Activated CD4-positive, alpha-beta T cell treated with anti-CD3 and anti-CD28 coated beads, Interleukin-10, Interleukin-2, amounts not matched to agents 100 ng/mL and 50 ng/mL, durations not matched to agents 16 hours and 8 hours (primary cell): ENCODE data around the gene KLHL30.
"Not testable (repeated sequence)": the region's sequence is repeated elsewhere in the genome, so short reads cannot be mapped to it uniquely, and the experiment has no call there.

ENCODE experiments used
- DNase-seq: peaks from one replicate; pipeline ENCODE4 v3.0.0-alpha.2; 2020

The KLHL30 gene

DNA sequence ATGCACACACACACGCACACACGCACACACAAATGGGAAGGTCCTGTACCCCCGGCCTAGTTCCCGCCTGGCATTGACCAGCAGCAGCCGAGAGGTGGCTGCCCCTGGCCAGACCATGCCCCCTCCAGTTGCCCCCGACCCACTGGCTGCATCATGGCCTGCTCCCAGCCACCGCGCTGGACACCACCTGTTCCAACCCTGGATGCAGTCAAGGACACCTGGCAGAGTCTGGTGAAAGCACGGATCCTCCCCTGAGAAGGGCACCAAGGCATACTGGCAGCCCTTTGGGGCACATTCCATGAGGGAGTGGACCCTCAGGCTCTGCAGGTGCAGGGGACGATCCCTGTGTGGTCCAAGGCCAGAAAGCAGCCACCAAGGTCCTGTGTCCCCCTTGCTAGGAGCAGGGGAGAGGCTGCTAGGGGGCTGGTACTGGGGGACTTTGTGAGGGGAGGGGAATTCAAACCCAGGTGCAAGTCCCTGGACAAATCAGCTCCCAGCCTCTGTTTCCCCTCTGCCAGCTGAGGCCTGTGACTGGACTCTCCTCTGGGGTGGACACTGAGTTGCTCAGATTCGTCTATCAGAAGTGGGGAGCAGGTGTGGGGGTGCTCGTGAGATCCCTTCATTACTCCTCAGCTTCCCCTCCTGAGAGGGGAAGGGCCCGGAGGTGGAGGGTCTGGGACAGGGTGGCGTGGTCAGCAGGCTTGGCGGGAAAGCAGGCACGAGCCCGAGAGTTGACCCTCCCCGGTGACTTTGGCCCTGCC lies 34.8 kb upstream of the KLHL30 start:
- no peak for DNase-seq

DNA sequence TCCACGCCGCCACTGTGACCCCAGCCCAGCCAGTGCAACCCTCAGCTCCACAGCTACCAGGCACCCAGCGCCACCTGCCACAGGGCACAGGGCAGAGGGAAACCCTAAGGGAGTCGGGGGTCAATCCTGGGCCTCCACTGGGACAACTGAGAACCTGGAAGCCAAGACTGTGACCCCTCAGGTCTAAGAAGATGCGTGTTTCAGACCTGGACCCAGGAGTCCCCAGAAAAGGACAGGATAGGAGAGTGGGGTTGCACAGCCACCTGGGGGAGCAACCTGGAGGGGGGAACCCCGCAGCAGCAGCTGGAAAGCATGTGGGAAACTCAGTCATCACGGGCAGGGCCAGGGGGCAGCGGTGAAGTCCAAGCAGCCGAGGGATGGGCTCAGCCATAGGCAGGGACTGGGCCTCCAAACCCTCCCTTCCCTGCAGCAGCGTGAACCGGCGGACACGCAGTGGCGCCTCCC lies 34.2 kb upstream of the KLHL30 start:
- no peak for DNase-seq

DNA sequence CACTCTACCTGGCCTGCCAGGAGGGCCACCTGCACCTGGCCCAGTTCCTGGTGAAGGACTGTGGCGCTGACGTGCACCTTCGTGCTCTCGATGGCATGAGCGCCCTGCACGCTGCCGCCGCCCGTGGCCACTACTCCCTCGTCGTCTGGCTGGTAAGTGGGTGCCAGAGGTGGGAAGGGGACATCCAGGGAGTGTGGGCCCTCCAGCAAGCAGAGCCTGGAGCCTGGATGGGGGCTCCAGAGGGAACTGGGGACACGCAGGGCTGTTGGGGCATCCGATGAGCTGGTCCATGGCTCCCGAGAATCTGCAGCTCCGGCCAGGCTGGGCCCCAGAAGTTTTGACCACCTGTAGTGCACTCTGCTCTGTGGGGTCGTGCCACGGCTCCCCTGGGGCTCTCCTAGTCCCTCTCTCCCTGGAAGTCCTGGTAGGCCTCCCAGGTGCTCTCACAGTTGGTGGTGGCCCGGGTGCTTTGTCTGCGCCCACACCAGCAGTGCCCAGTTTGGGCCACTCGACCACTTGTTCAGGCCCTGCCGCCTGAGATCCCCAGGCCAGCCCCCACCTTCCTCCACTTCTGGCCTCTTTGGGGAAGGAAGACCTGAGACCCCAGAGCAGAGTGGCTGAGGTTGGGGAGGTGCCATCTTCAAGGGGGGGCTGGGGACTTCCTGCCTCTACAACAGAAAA lies 33.6 kb upstream of the KLHL30 start:
- no peak for DNase-seq

DNA sequence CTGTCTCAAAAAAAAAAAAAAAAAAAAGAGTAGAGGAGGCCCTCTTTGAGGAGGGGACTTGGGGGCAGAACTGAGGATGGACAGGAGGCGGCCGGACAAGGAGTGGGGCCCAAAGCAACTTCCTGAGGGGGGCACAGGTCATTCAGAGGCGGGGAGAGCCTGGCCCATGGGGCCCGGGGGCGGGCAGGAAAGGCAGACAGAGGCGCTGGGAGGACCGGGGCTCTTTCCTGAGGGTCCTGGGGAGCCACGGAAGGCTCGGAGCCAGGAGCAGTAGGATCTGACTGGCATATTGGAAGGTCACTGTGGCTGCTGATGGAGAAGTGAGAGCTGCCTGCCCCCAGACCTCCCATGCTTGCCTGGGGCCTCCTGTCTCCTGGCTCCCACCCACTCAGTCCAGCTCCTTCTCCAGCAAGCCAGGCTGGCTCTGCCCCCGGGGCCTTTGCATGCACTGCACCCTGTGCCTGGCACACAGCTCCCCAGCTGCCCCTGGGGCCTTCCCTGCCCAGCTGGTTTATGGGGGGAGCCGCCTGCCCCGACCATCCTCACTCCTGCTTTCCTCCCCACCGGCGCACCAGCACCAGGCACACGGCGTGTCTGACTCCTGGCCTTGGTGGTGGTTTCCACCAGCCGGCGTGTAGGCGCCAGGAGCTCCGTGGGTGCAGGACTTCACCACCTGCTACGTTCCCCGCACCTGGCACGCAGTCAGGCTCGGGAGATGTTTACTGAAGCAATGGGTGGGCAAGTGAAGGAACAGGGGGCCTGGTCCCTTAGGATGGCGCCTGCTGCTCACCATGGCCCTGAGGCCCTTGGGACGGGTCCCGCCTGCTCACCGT lies 32.7 kb upstream of the KLHL30 start:
- DNase-seq, result no peak

DNA sequence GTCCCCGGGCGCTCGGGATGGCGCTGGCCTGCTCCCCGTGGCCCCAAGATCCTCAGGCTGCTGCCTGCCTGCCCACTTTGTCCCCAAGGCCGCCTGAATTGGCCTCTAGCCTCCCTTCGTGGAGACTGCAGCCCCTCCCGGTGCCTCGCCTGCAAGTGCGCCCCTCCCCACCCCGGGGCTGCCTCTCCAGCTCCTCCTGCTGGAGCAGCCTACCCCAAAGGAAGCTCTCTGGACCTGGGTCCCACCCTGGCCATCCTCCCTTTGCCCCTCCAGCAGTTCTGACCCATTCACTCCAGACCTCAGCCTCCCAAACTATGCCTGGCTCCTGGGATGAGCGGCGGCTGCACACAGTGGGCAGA lies 32.1 kb upstream of the KLHL30 start:
- no peak for DNase-seq

DNA sequence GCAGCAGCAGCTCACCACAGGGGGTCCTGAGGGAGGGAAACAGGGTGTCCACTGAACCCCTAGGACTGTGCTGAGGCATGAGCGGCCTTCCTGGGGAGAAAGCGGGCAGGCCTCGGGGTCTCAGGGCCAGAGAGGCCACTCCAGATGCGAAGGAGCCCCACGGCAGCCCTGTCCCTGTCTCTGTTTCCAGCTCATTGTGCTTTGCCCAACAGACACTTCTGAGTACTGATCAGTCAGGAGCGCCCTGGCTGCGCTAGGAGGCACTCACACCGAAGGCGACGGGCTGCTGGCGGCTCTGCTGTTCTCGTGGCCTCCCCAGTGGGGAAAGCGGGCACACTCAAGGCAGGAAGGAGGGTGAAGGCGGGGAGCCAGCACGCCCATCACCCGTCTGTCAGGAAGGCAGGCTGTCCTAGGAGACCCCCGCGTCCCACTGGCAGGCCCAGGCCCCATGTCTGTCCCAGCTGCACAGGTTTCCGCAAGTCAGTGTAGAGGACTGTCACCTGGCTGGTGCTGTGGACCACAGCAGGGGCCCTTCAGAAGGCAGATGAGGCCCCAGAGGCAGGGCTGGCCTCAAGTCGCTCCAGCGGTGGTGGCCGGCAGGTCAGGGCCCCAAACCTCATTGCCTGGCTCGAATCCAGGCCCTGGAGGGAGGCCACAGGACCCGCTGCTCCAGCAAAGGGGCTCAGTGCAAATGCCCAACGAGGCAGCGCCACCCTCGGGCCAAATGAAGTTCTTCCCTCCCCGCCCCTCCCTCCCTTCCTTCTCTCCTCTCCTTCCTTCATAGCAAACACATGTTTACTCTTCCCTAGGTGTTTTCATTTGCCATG lies 31.6 kb upstream of the KLHL30 start:
- no peak for DNase-seq

DNA sequence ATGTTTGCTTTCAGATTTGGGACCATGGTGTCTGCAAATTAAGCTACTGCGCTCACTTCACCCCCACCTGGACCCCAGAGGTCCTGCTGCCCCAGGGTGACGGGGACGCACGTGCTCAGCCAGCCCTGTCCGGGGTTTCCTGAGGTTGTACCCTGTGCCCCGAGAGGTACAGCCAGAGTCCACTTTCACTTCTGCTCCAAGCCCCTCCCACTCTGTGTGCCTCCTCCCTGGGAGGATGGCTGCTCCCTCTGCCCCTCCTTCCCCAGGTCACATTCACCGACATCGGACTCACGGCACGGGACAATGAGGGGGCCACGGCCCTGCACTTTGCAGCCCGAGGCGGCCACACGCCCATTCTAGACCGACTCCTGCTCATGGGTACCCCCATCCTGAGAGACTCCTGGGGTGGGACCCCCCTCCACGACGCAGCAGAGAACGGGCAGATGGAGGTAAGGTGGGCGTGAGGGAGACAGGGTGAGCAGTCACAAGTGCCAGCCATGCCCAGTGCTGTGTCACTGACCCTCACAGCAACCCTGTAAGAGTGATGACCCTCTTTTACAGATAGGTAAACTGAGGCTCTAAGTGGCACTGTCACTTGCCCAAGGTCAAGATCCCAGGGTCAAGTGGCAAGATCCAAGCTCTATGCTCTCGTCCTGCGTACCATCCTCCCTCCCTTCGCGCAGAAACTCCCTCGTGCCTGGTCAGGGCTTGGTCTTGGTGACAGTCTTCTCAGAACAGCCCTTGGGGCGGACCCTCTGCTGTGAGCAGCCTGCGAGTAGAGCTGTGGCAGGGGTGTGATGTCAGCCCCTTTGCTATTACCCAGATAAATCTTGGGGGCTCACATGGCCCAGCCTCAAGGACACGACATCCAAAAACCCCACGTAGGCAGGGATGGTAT lies 30.7 kb upstream of the KLHL30 start:
- no peak for DNase-seq

DNA sequence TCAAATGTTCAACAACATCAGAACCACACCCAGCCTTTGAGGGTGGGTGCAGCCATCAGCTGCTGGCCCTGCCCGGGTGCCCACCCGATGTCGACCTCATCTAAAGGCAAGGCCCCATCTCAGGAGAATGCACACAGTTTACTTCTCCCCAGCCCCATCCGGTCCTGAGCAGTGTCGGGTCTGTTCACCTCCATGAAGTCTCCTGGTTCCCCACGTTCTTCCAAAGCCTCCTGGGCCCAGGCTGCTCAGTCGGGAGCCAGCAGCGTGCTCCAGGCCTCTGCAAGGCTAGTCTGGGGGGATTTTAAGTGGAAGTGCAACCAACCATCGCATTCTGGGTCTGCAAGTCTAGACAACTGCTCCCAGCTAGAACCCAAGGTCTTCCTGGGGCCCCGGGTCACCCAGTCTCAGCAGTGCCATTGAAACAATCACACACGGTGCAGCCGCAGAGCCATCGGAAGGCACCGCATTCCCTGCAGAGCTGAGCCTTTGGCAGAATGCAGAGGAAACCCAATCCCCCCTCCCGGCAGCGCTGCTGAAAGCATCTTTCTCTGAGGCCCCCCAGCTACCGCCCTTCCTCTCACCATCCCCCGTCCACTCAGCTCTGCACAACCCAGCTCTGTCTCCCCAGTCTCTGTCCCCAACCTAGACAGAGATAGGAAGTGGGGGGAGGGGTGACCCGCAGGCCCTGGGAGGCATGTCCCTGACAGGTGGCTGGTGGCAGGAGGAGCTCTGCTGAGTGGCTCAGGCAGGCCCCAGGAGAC lies 29.9 kb upstream of the KLHL30 start:
- no peak for DNase-seq

DNA sequence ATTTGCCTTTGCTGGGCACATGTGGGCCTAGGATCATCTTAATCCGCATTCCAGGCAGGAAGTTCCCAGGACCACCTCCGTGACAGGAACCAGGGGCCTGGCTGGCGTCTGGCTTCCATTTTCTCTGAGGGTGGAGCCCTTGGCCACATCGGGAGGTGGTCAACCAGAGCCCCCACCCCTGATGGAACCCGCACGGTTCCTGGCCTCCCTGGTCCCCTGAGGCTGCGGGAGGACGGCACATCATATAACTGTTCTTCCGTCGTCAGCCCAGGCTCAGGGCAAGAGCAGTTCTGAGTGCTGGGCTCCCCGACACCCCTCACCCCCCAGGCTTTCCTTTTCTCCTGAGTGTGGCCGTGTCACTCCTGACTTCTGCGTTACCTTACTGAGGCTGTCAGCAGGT lies 24.9 kb upstream of the KLHL30 start:
- DNase-seq, result no peak

DNA sequence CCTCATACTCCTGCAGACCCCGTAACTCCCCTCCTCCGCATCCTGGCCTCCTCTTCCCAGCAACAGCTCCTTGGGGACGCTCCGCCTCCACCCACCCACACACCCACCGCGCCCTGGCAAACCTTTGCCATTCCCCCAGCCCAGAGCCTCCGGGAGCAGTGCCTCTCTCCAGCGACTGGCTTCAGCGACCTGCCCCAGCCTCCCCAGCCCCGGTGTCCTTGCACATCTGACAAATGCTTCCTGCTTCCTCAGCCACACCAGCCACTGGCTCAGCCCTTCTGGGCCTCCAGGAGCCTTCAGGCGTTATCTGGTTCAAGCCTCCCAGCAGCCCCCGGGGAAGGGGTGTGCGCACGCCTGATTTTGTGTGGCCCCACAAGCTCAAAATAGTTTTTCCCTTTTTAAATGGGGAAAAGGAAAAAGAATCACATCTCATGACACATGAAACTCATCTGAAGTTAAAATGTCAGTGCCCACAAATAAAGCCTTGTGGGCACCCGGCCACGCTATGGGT lies 24.1 kb upstream of the KLHL30 start:
- no peak for DNase-seq

DNA sequence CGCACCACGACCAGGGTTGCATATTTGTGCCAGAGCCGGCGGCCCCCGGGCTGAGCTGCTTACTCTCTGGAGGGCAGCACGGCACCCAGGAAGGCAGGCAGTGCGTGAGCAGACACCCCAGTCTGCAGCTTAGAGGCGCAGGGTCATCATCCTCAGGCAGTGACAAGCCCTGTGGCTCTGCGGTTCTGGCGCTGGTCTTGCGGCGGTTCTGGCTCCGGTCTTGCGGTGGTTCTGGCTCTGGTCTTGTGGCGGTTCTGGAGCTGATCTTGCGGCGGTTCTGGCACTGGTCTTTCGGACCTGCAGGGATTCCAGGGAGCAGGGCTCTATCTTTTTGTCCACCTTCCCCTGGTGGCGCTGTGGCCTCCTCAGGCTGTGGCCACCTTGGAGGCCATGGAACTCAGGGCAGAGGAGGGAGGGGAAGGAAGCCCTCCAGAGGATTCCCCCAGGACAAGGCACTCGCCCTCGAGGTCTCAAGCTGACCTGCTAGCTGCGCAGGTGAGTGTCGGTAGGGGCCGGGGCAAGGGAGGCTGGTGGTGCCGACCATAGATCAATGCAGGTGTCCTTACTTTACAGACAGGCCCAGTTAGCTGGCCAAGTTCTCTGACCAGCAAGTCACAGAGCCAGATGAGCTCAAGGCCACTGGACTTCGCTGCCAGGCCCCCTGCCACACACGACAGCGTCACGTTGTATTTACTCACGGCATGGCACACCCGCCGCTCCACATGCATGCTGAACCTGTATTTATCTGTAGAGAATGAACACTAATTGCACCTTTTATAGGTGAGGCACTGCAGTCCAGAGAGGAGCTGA lies 23.4 kb upstream of the KLHL30 start:
- no peak for DNase-seq

DNA sequence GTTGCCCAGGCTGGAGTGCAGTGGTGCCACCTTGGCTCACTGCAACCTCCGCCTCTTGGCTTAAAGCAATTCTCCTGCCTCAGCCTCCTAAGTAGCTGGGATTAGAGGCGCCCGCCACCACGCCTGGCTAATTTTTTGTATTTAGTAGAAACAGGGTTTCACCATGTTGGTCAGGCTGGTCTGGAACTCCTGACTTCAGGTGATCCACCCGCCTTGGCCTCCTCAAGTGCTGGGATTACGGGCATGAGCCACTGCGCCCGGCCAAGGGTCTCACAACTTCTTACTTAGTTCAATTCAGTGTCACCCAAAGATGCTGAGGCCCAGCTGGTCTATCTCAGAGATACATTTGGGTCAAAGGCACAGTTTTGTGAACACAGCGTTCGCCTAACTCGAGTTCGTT lies 22.8 kb upstream of the KLHL30 start:
- not testable (repeated sequence) for DNase-seq

DNA sequence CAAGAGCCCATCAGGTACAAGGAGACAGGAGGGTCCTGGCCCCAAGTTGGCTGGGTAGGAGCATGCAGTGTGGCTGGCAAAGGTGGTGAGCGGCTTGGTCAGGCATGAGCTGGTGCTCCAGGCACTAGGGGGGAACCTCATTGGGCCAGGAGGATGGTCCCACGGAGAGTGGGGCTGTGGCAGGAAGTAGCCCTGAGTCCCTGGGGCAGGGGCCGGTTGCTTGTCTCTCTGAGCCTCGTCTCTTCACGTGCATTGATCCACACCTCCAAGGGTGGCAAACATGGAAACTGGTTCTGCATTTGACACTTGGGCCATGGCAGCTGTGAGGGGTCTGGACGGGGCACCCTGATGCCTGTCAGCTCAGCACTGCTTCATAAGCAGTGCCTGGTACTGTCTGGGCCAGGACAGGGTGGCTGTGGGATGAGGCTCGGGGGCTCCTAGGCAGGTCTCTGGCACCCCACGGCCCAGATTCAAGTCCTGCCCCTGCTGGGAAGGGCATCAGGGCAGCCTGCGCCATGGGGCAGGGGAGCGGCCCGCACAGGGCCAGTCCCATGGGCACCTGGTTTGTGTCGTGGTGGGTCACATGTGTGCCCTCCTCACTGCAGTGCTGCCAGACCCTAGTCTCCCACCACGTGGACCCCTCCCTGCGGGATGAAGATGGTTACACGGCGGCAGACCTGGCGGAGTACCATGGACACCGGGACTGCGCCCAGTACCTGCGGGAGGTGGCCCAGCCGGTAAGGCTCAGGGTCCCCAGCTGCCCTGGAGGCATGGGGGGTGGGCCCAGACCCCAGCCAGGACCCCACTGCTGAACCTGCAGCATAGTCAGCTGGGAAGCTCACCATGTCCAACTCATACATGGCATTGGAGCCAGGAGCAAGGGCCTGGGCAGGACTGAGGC lies 21.9 kb upstream of the KLHL30 start:
- no peak for DNase-seq

DNA sequence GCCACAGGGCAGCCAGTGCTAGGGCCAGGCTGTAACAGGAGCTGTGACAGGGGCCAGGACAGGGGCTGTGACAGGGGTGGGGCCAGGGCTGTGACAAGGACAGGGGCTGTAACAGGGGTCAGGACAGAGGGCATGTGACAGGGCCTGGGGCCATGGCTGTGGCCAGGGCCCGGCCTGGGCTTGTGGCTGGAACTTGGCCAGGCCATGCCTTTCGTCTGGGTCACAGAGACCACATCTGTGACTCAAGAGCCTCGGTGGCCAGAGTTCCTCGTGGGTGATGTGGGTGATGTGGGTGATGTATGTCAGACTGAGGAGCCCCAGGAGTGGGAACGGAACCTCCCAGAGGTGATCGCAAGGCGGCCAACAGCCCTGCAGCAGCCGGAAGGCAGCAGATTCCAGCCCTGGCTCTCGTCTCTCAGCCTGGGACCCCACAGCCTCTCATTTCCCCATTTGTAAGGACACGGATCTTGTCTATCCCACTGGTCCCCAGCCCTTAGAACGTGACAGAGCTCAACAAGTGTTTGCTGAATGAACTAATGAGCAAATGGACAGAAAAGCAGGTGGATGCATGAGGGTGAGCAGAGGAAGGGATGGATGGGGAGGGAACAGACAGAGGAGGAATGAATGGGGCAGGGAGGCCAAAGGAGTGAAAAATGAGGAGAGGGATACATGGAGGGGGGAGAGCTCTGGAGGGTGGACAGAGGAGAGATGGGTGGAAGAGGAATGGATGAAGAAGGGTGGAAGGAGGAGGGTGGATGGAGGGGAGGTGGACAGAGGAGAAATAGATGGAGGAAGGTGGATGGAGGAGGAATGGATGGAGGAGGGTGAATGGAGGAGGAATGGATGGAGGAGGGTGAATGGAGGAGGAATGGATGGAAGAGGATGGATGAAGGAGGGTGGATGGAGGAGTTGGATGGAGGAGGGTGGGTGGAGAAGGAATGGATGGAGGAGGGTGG lies 21.0 kb upstream of the KLHL30 start:
- DNase-seq, result no peak

DNA sequence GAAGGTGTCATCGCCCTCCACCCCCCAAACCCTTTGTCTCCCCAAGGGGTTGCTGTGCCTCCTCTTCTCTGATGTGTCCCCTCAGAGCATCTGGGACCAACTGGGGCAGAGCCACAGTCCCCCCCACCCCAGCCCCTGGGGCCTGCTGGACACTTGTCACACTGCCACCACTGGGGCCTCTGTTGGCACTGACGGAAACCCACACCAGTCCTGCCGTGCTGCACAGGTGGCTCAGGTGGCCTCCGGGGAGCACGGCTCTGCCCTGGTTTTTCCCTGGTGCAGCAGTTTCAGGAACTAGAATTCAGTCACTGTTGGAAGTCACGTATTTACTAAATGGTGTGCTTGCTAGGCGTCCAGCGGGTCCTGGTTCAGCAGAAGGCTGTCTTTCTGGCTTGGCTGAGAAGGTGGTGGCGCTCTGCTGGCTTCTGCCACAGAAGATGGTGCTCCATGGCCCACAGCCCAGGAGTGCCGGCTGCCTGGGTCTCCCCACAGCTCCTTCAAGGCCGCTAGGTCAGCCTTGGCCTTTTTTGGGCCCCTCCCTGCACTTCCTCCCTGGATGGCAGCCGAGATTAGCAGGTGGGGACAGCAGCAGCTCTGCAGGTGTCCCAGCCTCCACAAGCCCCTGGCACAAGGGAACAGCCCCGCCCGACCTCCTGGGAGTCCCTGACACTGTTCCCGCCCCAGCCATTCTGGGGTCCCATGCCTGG lies 18.6 kb upstream of the KLHL30 start:
- no peak for DNase-seq

DNA sequence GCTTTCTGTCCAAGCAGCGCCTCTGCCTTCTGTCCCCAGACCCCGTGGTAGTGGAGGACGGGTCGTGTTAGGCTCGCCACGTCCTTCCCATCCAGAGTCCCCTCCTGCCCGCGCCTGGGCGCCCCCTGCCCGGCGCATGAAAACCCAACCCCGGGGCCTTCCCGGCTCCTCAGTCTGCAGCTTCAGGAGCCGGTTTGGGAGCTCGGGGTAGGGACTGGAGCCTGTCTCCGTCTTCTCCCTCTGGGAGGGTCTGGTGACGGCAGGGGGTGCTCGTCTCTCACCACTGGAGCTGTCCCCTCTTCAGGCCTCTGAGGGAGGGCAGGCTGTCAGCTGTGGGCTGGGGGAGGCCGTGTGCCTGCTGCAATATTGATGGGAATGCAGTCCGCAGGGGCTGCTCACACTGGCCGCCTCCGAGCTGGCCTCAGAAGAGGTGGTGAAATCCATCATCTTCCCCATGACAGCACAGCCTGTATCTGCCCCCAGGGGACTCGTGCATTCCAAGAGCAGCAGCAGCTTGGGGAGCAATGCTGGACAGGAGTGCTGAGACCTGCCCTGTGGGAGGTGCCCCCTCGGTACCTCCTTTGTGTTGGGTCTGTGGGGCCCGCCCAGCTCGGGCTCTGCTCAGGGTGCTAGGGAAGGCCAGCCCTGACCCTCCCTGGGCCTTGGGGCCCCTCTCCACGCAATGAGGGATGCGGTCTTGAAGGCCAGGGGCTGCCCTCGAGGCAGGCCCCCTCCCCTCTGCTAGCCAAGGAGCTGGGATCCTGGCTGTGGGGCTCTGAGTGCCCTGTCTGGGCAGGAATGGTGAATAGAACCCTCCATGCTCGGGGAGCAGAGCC lies 17.8 kb upstream of the KLHL30 start:
- no peak for DNase-seq
